ENCODE measurements around the gene ARAF. TPM values are rescaled to one million over a fixed set of nuclear protein-coding genes. Genes with fewer than 3 reads are reported as not detected.
"Not testable (repeated sequence)": the region's sequence is repeated elsewhere in the genome, so short reads cannot be mapped to it uniquely, and the experiment has no call there.

Gene ARAF
- 10 to 100 TPM; 76.9 to 82.0 TPM for total RNA-seq

DNA sequence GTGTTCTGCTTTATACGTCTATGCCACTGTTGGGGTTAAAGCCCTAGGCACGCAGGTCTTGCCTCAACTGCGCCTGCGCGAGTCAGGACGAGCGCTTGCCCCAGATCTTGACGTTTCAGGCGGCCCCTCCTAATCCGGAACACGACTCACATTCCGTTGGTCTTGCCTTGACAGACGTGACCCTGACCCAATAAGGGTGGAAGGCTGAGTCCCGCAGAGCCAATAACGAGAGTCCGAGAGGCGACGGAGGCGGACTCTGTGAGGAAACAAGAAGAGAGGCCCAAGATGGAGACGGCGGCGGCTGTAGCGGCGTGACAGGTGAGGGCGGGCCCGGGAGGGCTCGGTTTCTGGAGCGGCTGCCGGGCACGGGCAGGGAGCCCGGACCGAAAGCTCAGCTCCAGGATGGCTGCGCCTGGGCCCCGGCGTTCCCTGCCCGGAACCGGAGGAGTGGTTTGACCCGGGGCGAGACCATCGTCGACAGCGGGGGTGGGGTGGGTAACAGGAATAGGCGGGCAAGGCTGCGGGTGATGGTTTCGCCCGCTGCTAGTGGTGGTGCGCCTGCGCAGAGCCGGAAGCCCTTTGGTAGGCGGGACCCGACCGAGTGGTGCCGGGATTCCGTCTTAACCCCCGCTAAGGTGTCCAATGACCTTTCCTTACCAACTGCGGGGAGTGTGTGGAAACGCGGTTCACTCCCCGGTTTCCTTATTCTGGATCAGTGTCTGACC lies at the start of gene ARAF:
ARAF (plus strand) TSS at position 272 of the 725 bp plus-strand sequence. CDS start 1,763 bp downstream, outside the sequence.
- H3K27me3 Mint-ChIP-seq, result no peaks in the 10 kb centered on the region
- H3K4me1 Mint-ChIP-seq, result peaks cover 36% of the 10 kb centered on the region
- H3K27ac Mint-ChIP-seq, result peak within 1 kb of the TSS; percentile 99
- H3K4me3 Mint-ChIP-seq, result peak within 1 kb of the TSS; percentile 87
- ChIA-PET CTCF (no interaction called here), POLR2A (no interaction called here)
- DNase-seq, result peak; percentile 98
- H3K36me3 Mint-ChIP-seq (ENCODE audit: low read depth), result peaks cover 11% of the 10 kb centered on the region
- no peaks in the 10 kb centered on the region for H3K9me3 Mint-ChIP-seq

DNA sequence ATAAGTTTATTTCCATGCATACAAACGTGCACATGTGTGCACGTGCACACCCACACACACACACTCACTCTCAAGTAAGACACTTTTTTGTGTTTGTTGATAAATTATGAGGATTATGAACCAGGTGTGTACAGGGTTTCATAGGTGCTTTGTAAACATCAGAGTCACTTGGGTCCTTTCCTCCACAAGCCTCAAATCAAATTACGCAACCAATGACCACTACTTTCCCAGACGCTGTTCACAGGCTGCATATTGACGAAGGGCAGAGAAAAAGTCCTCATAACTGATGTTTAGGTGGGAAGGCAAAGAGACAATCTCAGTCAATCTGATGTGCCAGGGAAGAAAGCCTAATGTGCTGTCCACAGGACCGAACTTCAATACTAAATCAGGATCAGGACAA lies 48.6 kb upstream of the ARAF start:
- POLR2A ChIA-PET; H3K9me3 Mint-ChIP-seq; H3K27ac Mint-ChIP-seq; DNase-seq; CTCF ChIA-PET; H3K36me3 Mint-ChIP-seq (ENCODE audit: low read depth): not testable (repeated sequence)
- Mint-ChIP-seq H3K4me1 (peaks cover 15% of the 10 kb centered on the region), H3K27me3 (peaks cover 10% of the 10 kb centered on the region), H3K4me3 (peak overlapping the region; percentile 31)

DNA sequence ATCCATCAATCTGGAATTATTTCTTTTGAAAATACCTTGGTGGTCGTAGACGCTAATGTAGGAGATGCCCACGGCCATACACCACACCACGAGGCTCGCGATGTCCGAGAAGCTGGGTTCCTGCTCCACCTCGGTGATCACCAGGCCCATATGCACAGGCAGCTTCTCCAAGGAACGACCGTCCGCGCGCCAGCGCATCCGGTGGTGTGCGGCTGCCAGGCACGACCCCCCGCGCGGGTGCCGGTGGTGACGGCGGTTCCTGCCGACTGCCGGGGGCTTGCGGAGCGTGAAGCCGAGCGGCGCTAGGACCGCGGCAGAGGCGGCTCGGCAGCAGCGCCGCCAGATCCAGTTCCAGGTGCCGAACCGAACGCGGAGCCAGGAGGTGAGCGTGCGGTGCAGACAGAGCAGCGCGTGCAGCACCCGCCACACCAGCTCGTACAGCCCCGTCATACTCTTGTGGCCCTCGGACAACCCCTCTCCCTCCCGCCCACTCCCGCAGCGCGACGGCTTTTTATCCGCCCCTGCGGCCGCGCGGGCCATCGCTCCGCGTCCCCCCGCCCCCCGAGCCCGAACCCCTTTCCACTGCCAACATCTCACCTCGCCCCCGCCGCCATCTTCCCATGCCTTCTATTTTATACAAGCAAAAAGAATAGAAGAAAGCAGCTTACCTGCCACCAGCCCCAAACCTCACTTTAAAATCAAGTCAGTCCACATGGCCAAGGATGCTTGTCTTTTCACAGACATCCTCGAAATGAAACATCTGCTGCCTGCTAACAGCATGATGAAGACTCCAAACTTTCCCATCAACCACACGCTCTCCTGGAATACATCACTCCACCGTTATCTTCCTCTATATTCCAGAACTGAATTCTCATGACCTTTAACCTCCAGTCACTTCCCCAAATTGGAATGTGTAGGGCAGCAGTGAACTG lies 47.7 kb upstream of the ARAF start:
- POLR2A ChIA-PET; H3K36me3 Mint-ChIP-seq (ENCODE audit: low read depth); H3K9me3 Mint-ChIP-seq: not testable (repeated sequence)
- DNase-seq, result peak; percentile 6
- Mint-ChIP-seq H3K4me3 (peak overlapping the region; percentile 77), H3K27me3 (peaks cover 10% of the 10 kb centered on the region), H3K27ac (peak overlapping the region; percentile 72), H3K4me1 (peaks cover 14% of the 10 kb centered on the region)
- CTCF ChIA-PET, result interaction anchor here (0.7 kb wide), 1 partner anchor 328 kb away, joined by 3 read pairs; no protein-coding TSS in a partner anchor

DNA sequence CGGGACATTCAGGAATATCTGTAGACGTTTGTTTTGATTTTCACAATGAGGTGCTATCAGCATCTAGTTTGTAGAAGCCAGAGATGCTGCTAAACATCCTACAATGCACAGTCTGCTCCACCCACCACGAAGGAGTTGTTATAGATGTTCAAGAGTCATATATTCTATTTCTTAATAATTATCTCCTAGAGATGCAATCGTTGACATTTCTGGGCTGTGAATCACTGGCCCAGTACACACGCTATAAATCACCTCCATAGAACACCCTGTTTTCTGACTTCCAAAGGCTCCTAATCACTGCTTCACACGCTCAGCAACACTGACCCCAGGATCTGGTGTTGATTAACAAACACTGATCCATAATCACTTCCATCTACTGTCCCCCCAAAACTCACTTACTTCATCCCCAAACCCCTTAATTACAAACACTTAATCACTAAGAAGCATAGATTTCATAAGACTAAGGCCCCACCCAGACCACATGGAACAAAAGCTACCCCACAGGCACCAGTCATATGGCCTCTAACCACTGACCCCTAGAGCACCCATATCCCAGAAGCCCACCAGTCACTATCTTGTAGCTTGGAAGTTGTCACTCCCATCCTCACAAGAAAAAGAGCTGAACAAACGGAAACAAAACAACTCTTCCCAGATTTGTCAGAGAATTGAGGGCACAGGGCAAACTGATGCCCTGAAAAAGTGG lies 46.3 kb upstream of the ARAF start:
- no peaks in the 10 kb centered on the region for H3K9me3 Mint-ChIP-seq
- ChIA-PET CTCF (interaction anchor here (0.8 to 1.2 kb wide), 2 partner anchors 9 to 16 kb away, joined by 3 to 5 read pairs; no protein-coding TSS in a partner anchor), POLR2A (no interaction called here)
- H3K4me3 Mint-ChIP-seq, result no peak overlapping the region
- peaks cover 10% of the 10 kb centered on the region for H3K27me3 Mint-ChIP-seq
- H3K4me1 Mint-ChIP-seq, result peaks cover 16% of the 10 kb centered on the region
- H3K36me3 Mint-ChIP-seq (ENCODE audit: low read depth), result no peaks in the 10 kb centered on the region
- DNase-seq, result no peak
- no peak overlapping the region for H3K27ac Mint-ChIP-seq

DNA sequence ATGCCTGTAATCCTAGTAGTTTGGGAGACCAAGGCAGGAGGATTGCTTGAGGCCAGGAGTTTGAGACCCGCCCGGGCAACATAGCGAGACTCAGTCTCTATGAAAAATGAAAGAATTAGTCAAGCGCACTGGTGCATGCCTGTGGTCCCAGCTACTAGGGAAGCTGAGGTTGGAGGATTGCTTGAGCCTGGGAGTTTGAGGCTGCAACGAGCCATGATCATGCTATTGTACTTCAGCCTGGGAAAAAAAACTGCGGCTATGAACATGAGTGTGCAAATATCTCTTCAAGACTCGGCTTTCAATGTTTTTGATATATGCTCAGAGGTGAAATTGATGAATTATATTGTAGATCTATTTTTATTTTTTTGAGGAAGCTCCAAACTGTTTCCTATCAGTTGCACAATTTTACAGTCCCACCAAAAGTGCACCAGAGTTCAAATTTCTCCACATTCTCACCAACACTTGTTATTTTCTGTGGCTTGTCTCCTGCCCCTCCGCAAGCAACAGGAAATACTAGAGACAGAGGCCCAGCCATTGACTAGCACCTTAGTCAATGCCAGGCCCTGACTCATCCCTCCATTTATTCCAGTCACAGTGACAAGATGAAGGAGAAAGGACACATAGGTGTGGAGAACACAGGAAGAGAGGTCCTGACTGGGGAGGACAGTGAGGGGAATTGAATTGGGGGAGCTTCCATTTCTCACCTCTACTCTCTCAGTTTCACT lies 44.9 kb upstream of the ARAF start:
- POLR2A ChIA-PET, result no interaction called here

DNA sequence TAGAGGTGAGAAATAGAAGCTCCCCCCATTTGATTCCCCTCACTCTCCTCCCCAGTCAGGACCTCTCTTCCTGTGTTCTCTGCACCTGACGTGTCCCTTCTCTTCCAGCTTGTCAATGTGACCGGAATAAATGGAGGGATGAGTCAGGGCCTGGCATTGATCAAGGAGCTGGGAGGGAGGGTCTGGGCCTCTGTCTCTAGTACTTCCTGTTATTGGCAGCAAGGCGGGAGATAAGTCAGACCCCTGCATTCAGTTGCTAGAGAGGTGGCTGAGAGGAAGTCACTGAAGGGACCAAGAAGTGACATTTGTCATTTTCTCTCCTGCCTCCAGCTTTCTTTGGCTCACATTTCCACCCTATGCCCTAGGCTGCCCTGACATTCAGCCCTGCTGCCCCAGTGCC lies 42.9 kb upstream of the ARAF start:
- H3K4me3 Mint-ChIP-seq, result no peak overlapping the region

More for the DNA sequence above, 44.9 kb upstream of the ARAF start:
- H3K27me3 Mint-ChIP-seq, result peaks cover 10% of the 10 kb centered on the region
- H3K9me3 Mint-ChIP-seq, result no peaks in the 10 kb centered on the region
- no peak overlapping the region for H3K27ac Mint-ChIP-seq
- no peaks in the 10 kb centered on the region for H3K36me3 Mint-ChIP-seq (ENCODE audit: low read depth)
- H3K4me3 Mint-ChIP-seq, result no peak overlapping the region
- no peak for DNase-seq
- H3K4me1 Mint-ChIP-seq, result peaks cover 16% of the 10 kb centered on the region
- CTCF ChIA-PET, result interaction anchor here (0.6 to 2.7 kb wide), 4 partner anchors 10 to 605 kb away, joined by 3 to 9 read pairs (median 4); no protein-coding TSS in a partner anchor

DNA sequence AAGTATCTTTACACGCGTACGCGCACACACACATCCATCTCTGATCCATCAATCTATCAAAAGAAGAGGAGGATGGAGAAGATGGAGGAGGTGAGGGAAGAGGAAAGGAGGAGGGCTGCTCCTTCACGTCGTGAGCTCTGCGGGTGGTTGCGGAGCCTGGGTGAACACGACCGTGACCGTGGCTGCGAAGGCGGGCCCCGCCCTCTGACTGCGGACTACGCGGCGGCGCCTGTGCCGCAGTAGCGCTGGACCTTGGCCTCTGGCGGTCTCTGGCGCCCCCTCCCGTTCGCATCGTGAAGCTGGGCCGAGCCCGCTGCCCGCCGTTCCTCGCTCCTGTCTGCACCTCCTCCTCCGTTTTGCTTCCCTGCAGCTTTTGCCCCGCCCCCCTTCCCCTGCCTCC lies 37.7 kb upstream of the ARAF start:
- no peaks in the 10 kb centered on the region for H3K36me3 Mint-ChIP-seq (ENCODE audit: low read depth)
- H3K4me3 Mint-ChIP-seq, result peak overlapping the region; percentile 61
- peak; percentile 76 for DNase-seq
- H3K27ac Mint-ChIP-seq, result peak overlapping the region; percentile 13
- ChIA-PET POLR2A (no interaction called here), CTCF (interaction anchor here (0.7 to 2.2 kb wide), 12 partner anchors 8 to 333 kb away, joined by 3 to 8 read pairs (median 4); no protein-coding TSS in a partner anchor)
- no peaks in the 10 kb centered on the region for H3K9me3 Mint-ChIP-seq
- H3K27me3 Mint-ChIP-seq, result no peaks in the 10 kb centered on the region
- H3K4me1 Mint-ChIP-seq, result peaks cover 7% of the 10 kb centered on the region

More for the DNA sequence above, 42.9 kb upstream of the ARAF start:
- Mint-ChIP-seq H3K27ac (no peak overlapping the region), H3K9me3 (no peaks in the 10 kb centered on the region), H3K27me3 (peaks cover 5% of the 10 kb centered on the region), H3K4me1 (peaks cover 19% of the 10 kb centered on the region), H3K36me3 (ENCODE audit: low read depth) (no peaks in the 10 kb centered on the region)
- POLR2A ChIA-PET, result no interaction called here
- CTCF ChIA-PET, result interaction anchor here (2.7 kb wide), 1 partner anchor 12 kb away, joined by 9 read pairs; no protein-coding TSS in a partner anchor
- DNase-seq, result no peak

DNA sequence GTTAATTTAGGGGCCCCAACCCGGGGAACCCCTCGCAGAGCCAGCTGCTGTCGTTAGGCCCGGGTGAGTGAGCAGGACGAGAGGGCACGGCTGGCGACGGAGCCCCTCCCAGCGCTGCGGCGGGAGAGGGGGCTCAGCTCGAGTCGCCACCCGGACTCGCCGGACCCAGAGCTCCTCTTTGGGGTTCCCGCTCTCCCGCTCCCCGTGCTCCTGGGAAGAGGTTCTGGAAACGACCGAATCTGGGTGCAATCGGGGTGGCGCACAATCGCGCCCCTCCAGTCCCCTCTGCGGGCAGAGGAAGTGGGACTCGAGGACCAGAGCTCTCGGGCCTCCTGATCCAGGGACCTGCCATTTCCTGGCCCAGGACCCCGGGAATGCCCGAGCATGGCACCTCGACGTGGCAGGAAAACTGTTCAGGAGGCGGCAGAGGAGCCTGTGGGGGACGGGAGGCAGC lies 37.3 kb upstream of the ARAF start:
- POLR2A ChIA-PET, result no interaction called here
- no peak overlapping the region for H3K27ac Mint-ChIP-seq

DNA sequence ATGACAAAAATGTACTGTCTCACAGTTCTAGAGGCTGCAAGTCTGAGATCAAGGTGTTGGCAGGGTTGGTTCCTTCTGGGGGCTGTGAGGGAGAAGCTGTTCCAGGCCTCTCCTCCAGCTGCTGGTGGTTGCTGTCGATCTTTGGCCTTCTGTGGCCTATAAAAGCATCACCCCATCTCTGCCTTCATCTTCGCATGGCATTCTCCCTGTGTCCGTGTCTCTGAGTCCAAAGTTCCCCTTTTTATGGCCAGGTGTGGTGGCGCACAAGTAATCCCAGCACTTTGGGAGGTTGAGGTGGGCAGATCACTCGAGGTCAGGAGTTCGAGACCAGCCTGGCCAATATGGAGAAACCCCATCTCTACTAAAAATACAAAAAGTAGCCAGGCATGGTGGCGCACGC lies 31.5 kb upstream of the ARAF start:
- DNase-seq, result no peak
- CTCF ChIA-PET, result no interaction called here
- Mint-ChIP-seq H3K36me3 (ENCODE audit: low read depth) (no peaks in the 10 kb centered on the region), H3K4me1 (no peaks in the 10 kb centered on the region), H3K9me3 (no peaks in the 10 kb centered on the region), H3K27ac (no peak overlapping the region), H3K27me3 (no peaks in the 10 kb centered on the region), H3K4me3 (no peak overlapping the region)
- POLR2A ChIA-PET, result no interaction called here

More for the DNA sequence above, 37.3 kb upstream of the ARAF start:
- H3K27me3 Mint-ChIP-seq, result no peaks in the 10 kb centered on the region
- peak overlapping the region; percentile 61 for H3K4me3 Mint-ChIP-seq
- DNase-seq, result no peak
- peaks cover 5% of the 10 kb centered on the region for H3K4me1 Mint-ChIP-seq
- H3K9me3 Mint-ChIP-seq, result no peaks in the 10 kb centered on the region
- CTCF ChIA-PET, result interaction anchor here (0.7 to 2.2 kb wide), 11 partner anchors 9 to 333 kb away, joined by 3 to 8 read pairs (median 4); no protein-coding TSS in a partner anchor
- no peaks in the 10 kb centered on the region for H3K36me3 Mint-ChIP-seq (ENCODE audit: low read depth)

DNA sequence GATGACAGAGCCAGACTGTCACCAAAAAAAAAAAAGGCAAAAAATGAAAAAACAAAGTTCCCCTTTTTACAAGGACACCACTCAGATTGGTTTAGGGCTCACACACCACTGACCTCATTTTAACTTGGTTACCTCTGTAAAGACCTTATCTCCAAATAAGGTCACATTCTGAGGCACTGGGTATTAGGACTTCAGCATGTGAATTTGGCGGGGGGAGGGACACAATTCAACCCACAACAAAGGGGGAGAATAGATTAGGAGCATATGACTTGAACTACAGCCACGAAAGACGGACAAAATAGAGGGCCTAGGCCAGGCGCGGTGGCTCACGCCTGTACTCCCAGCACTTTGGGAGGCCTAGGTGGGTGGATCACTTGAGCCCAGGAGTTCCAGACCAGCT lies 31.0 kb upstream of the ARAF start:
- H3K27me3 Mint-ChIP-seq, result no peaks in the 10 kb centered on the region
- ChIA-PET CTCF (no interaction called here), POLR2A (no interaction called here)
- H3K27ac Mint-ChIP-seq, result no peak overlapping the region
- no peaks in the 10 kb centered on the region for H3K36me3 Mint-ChIP-seq (ENCODE audit: low read depth)
- no peaks in the 10 kb centered on the region for H3K4me1 Mint-ChIP-seq
- H3K4me3 Mint-ChIP-seq, result no peak overlapping the region
- H3K9me3 Mint-ChIP-seq, result no peaks in the 10 kb centered on the region
- no peak for DNase-seq

DNA sequence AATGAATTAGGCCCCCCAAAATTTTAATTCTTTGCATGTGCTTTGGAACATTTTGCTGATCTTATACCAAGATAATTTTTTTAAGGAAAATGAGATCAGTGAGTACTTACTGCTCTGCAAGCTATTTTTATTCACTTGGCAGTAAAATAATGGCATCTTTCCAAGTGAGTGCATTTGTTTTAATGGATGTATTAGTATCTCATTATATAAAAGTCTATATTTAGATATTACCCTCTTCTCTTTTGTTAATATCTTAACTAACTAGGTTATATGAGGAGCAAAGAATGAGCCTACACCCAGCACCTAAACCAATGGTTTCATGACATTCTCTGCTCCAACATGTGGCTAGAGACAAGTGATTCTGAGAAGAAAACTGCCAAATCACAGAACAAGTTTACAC lies 21.1 kb upstream of the ARAF start:
- Mint-ChIP-seq H3K9me3 (no peaks in the 10 kb centered on the region), H3K27ac (no peak overlapping the region)

More for the DNA sequence above, 21.1 kb upstream of the ARAF start:
- DNase-seq, result no peak
- CTCF ChIA-PET, result interaction anchor here (0.6 to 2.9 kb wide), 2 partner anchors 16 to 22 kb away, joined by 3 to 8 read pairs; no protein-coding TSS in a partner anchor
- POLR2A ChIA-PET, result no interaction called here
- no peak overlapping the region for H3K4me3 Mint-ChIP-seq
- no peaks in the 10 kb centered on the region for H3K36me3 Mint-ChIP-seq (ENCODE audit: low read depth)
- H3K4me1 Mint-ChIP-seq, result no peaks in the 10 kb centered on the region
- H3K27me3 Mint-ChIP-seq, result no peaks in the 10 kb centered on the region

Measured in activated CD4-positive, alpha-beta T cell treated with anti-CD3 and anti-CD28 coated beads, Interleukin-2, amount 10 ng/mL, durations not matched to agents 7 days and 5 days (primary cell).